ENCODE measurements around the gene MMP21.

DNA sequence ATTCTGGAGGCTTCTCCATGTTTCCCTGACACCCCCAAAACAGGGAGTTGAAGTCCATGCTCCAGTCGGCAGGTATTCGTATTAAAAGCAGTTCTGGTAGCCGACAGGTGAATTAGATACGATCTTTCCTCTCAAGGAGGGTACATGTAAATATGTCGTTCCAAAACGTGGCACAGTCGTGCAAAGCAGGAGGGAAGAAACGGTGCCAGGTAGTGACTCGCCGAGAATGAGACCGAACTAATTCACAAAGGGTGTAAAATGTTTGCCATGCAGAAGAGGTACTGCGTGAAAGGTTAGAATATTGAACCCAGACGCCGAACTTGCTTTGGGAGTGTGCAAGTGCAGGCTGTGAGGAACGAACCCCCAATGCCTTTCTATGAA, 55.6 kb downstream of the MMP21 start:
- TF ChIP-seq GATA2 (IDR thresholded peaks at IDR 0.05; ENCODE audit: low read depth, low read length) (no peak), GATA3 (IDR thresholded peaks at IDR 0.05; ENCODE audit: low read depth, low read length) (no peak)

Data from SH-SY5Y (cell line).